T-cell (primary cell): ENCODE measurements around the gene CCSER1. TPM values are rescaled to one million over a fixed set of nuclear protein-coding genes. Genes with fewer than 3 reads are reported as not detected.

Experiments
- ATAC-seq, 4 experiments: fragments of 200-7000 bp in 3 of 4; fragments of 150-1000 bp in 1 of 4; cut with Tn5 transposase; replicated peaks in 1 of 4; 1 replicate in 3 of 4; 2 replicates in 1 of 4; pipeline ENCODE4 v1.10.0; 2021; ENCODE audit warnings: moderate library complexity in 3 of 4, mild to moderate bottlenecking in 2 of 4, moderate number of reproducible peaks in 1 of 4
- CTCF ChIA-PET, 2 donors: fragments of 300-600 bp; sonication (Branson Sonifier 250); formaldehyde crosslinking; loops; one replicate each; lab custom pipeline; 2022; ENCODE audit warnings: antibody characterized with exemption in 2 of 2; lab: Charles Lee
- POLR2A ChIA-PET, 2 donors: fragments of 300-600 bp; sonication (Branson Sonifier 250); formaldehyde crosslinking; loops; one replicate each; lab custom pipeline; 2022; ENCODE audit warnings: antibody characterized with exemption in 2 of 2; lab: Charles Lee
- DNase-seq, 35 experiments: peaks; one replicate each; pipeline versions ENCODE4 v3.0.0 to v3.0.0-alpha.2; 2013 to 2023
- H3K27ac ChIP-seq: one replicate; pipeline ENCODE4 v1.5.1; 2013; ENCODE audit warnings: low read length
- H3K27me3 ChIP-seq, 2 experiments: replicated peaks in 1 of 2; 1 replicate in 1 of 2; 2 replicates in 1 of 2; pipeline versions ENCODE4 v1.6.1 to v1.7.0; 2013; ENCODE audit warnings: low read length in 1 of 2, mixed read lengths in 1 of 2; ENCODE audit not compliant: control insufficient read depth in 2 of 2, insufficient read depth in 2 of 2; ENCODE audit errors: extremely low read depth in 1 of 2
- H3K36me3 ChIP-seq, 2 donors: 1 replicate in 1 of 2; 2 replicates in 1 of 2; pipeline versions ENCODE4 v1.6.1 to v1.7.0; 2013; ENCODE audit warnings: low read length in 1 of 2; ENCODE audit not compliant: control insufficient read depth in 2 of 2, insufficient read depth in 1 of 2; ENCODE audit errors: extremely low read depth in 1 of 2
- H3K4me1 ChIP-seq, 2 experiments: 1 replicate in 1 of 2; 2 replicates in 1 of 2; pipeline versions ENCODE4 v1.6.1 to v1.7.0; 2013; ENCODE audit warnings: low read length in 2 of 2, mixed read lengths in 1 of 2; ENCODE audit not compliant: insufficient read depth in 2 of 2, control insufficient read depth in 1 of 2; ENCODE audit errors: extremely low read depth in 1 of 2
- H3K4me3 ChIP-seq, 2 donors: 1 replicate in 1 of 2; 2 replicates in 1 of 2; pipeline versions ENCODE4 v1.5.1 to v1.7.0; 2013; ENCODE audit warnings: mild to moderate bottlenecking in 2 of 2, low read length in 1 of 2, moderate library complexity in 1 of 2; ENCODE audit not compliant: control insufficient read depth in 1 of 2; ENCODE audit errors: extremely low read depth in 1 of 2
- H3K9me3 ChIP-seq: 2 replicates; pipeline ENCODE4 v1.7.0; 2013
- H3K27ac Mint-ChIP-seq, 2 donors: one replicate each; pipeline ENCODE4 v1.8.0; 2020 to 2021; ENCODE audit warnings: mild to moderate bottlenecking in 2 of 2, mixed read lengths in 2 of 2
- H3K27me3 Mint-ChIP-seq, 2 donors: one replicate each; pipeline ENCODE4 v1.8.0; 2021 to 2022; ENCODE audit warnings: mixed read lengths in 2 of 2
- H3K36me3 Mint-ChIP-seq: one replicate; pipeline ENCODE4 v1.8.0; 2021; ENCODE audit warnings: mixed read lengths
- H3K4me1 Mint-ChIP-seq, 3 donors: one replicate each; pipeline ENCODE4 v1.8.0; 2020 to 2022; ENCODE audit warnings: mixed read lengths in 3 of 3, mild to moderate bottlenecking in 1 of 3
- H3K4me3 Mint-ChIP-seq, 3 donors: one replicate each; pipeline ENCODE4 v1.8.0; 2020 to 2022; ENCODE audit warnings: mild to moderate bottlenecking in 3 of 3, mixed read lengths in 3 of 3, moderate library complexity in 3 of 3
- H3K9me3 Mint-ChIP-seq, 3 donors: one replicate each; pipeline ENCODE4 v1.8.0; 2020 to 2022; ENCODE audit warnings: mixed read lengths in 3 of 3
- WGBS: methylation state at CpG from one replicate; pipeline ENCODE4 v1.1.5; 2013; ENCODE audit warnings: missing lambda C conversion rate; ENCODE audit not compliant: insufficient coverage; 5-methylcytosine and 5-hydroxymethylcytosine counted together
- total RNA-seq, 35 experiments: library from RNA in 6 of 35; stranded (reverse) in 6 of 35; fragments of 120-200 nt in 1 of 35; gene quantifications; one replicate each; pipeline versions ENCODE4 v1.2.1 to v1.2.4 and lab custom pipeline; 2013 to 2026

The CCSER1 gene
- total RNA-seq, 5 donors from 2014 or later (not counting 1 experiment from before 2014, with no cell fraction given): 0.35 to 1.4 (median 0.98) TPM

DNA sequence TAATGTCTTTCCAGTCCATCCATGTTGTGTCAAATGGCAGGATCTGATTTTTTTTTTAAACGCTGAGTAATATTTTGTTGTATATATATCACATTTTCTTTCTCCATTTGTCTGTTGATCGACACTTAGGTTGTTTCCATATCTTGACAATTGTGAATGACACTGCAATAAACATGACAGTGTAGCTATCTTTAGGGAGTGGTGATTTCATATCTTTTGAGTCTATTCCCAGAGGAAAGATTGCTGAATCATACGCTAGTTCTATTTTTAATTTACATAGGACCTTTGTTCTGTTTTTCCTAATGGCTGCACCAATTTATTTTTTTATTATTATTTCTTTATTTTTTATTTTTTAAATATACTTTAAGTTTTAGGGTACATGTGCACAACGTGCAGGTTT is 470.7 kb downstream of the CCSER1 start:
- Histone ChIP-seq H3K4me3 (no peak overlapping the region), H3K9me3 (no peaks in the 10 kb centered on the region), H3K27me3 (no peaks in the 10 kb centered on the region), H3K36me3 (no peaks in the 10 kb centered on the region), H3K4me1 (no peaks in the 10 kb centered on the region), H3K27ac (no peak overlapping the region)
- WGBS: no CpG with 5 or more reads among the region's 4 CpGs
- Mint-ChIP-seq H3K36me3 (no peaks in the 10 kb centered on the region), H3K27ac (no peak overlapping the region), H3K9me3 (peaks cover 0 to 4% (median 4%) of the 10 kb centered on the region in 3 donors), H3K4me1 (no peaks in the 10 kb centered on the region), H3K27me3 (no peaks in the 10 kb centered on the region), H3K4me3 (no peak overlapping the region)
- CTCF ChIA-PET: no interaction called here
- ATAC-seq (no peak), DNase-seq (no peak)
- POLR2A ChIA-PET: no interaction called here

DNA sequence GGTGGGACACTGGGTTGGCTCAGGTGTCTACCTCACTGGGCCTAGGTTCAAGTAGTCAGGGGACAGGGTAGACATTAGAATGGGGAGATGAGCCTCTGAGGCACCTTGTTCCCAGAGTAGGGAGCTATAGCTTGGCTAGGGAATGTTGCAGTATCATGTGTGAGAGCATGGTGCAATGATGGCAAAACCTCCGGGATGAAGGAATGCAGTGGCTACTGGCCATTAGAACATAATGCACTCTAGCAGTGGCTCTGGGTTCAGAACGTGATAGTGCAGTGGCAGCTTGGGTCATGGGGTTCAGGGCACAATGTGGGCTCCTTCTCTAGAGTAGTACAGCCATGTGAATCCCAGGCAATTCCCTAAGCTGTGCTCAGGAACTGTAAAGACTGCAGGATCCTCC is 471.5 kb downstream of the CCSER1 start:
- no peak for ATAC-seq
- Histone ChIP-seq H3K4me3 (no peak overlapping the region), H3K27me3 (no peaks in the 10 kb centered on the region), H3K4me1 (no peaks in the 10 kb centered on the region), H3K27ac (no peak overlapping the region), H3K9me3 (no peaks in the 10 kb centered on the region), H3K36me3 (no peaks in the 10 kb centered on the region)
- H3K4me3 Mint-ChIP-seq: no peak overlapping the region
- ChIA-PET POLR2A (no interaction called here), CTCF (no interaction called here)
- H3K36me3 Mint-ChIP-seq: no peaks in the 10 kb centered on the region
- whole genome bisulfite sequencing: 79% methylated on average over 2 of the region's 2 CpGs
- peaks cover 3 to 4% (median 4%) of the 10 kb centered on the region in 3 donors for H3K9me3 Mint-ChIP-seq
- no peak overlapping the region for H3K27ac Mint-ChIP-seq
- no peak for DNase-seq
- H3K4me1 Mint-ChIP-seq: no peaks in the 10 kb centered on the region
- no peaks in the 10 kb centered on the region for H3K27me3 Mint-ChIP-seq

DNA sequence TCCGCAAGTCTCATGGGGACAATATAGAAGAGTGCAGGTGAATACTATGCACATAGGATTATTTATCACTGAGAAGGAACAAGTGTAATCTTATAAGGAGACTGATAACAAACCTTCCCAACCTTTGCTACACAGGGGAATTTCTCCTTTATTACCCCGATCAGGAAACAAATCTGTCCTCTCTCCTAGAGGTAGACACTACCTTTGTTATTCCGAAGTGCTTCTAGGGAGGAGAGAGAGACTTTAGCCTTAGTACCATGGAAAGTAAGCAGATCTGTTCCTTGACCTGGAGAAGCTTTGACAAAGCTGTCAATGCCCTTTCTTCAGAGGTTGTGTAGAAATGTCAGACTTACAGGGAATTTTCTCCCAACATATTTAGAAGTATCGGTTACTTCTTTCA is 475.5 kb downstream of the CCSER1 start:
- Histone ChIP-seq H3K27me3 (no peaks in the 10 kb centered on the region), H3K4me3 (no peak overlapping the region), H3K36me3 (no peaks in the 10 kb centered on the region), H3K4me1 (no peaks in the 10 kb centered on the region), H3K9me3 (no peaks in the 10 kb centered on the region), H3K27ac (no peak overlapping the region)
- Mint-ChIP-seq H3K36me3 (no peaks in the 10 kb centered on the region), H3K4me1 (no peaks in the 10 kb centered on the region), H3K27me3 (no peaks in the 10 kb centered on the region), H3K9me3 (peaks cover 4 to 6% (median 4%) of the 10 kb centered on the region in 3 donors), H3K4me3 (no peak overlapping the region), H3K27ac (no peak overlapping the region)
- DNase-seq: no peak
- CTCF ChIA-PET: no interaction called here
- no CpG with 5 or more reads among the region's 4 CpGs for WGBS
- POLR2A ChIA-PET: no interaction called here
- no peak for ATAC-seq

GRCh38 chr4:90603540-90603939 is 476.3 kb downstream of the CCSER1 start:
- Mint-ChIP-seq H3K4me3 (no peak overlapping the region), H3K9me3 (peaks cover 3 to 4% (median 4%) of the 10 kb centered on the region in 3 donors), H3K4me1 (no peaks in the 10 kb centered on the region), H3K36me3 (no peaks in the 10 kb centered on the region), H3K27ac (no peak overlapping the region), H3K27me3 (no peaks in the 10 kb centered on the region)
- Histone ChIP-seq H3K4me1 (no peaks in the 10 kb centered on the region), H3K27ac (no peak overlapping the region), H3K27me3 (no peaks in the 10 kb centered on the region), H3K4me3 (no peak overlapping the region), H3K9me3 (no peaks in the 10 kb centered on the region), H3K36me3 (no peaks in the 10 kb centered on the region)
- no peak for ATAC-seq
- DNase-seq: no peak
- no CpG with 5 or more reads among the region's 2 CpGs for WGBS
- ChIA-PET CTCF (no interaction called here), POLR2A (no interaction called here)

DNA sequence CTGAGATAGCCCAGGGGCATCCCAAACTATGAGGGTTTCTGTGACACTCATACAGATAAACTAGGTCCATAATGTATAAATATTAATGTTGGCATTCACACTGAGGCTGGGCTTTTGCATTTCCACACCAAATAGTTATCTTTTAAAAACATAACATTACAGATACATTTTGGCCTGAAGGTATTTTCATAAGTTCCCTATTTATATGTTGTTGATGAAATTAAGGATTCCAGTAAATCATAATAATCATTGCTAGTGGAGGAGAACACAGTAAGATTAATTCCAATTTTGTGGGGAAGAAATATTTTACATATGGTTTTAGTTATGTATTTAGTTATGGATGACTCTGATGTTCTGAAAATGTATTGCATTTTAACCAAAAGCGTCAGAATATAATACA is 479.6 kb downstream of the CCSER1 start:
- H3K36me3 ChIP-seq: no peaks in the 10 kb centered on the region
- no peaks in the 10 kb centered on the region for H3K9me3 ChIP-seq
- Mint-ChIP-seq H3K4me3 (no peak overlapping the region), H3K27ac (no peak overlapping the region), H3K36me3 (no peaks in the 10 kb centered on the region), H3K27me3 (no peaks in the 10 kb centered on the region), H3K4me1 (no peaks in the 10 kb centered on the region), H3K9me3 (peaks cover 2 to 4% (median 4%) of the 10 kb centered on the region in 3 donors)
- ChIA-PET POLR2A (no interaction called here), CTCF (no interaction called here)
- ATAC-seq: no peak
- no peak for DNase-seq
- H3K4me1 ChIP-seq: no peaks in the 10 kb centered on the region
- WGBS: no CpG with 5 or more reads among the region's 1 CpG
- H3K4me3 ChIP-seq: no peak overlapping the region
- no peaks in the 10 kb centered on the region for H3K27me3 ChIP-seq
- H3K27ac ChIP-seq: no peak overlapping the region

GRCh38 chr4:90614371-90614770 is 487.2 kb downstream of the CCSER1 start:
- Histone ChIP-seq H3K36me3 (no peaks in the 10 kb centered on the region), H3K27ac (no peak overlapping the region), H3K27me3 (no peaks in the 10 kb centered on the region), H3K9me3 (no peaks in the 10 kb centered on the region), H3K4me3 (no peak overlapping the region), H3K4me1 (no peaks in the 10 kb centered on the region)
- no peak for DNase-seq
- no peaks in the 10 kb centered on the region for H3K36me3 Mint-ChIP-seq
- peaks cover 0 to 17% (median 6%) of the 10 kb centered on the region in 3 donors for H3K9me3 Mint-ChIP-seq
- CTCF ChIA-PET: no interaction called here
- no peaks in the 10 kb centered on the region for H3K4me1 Mint-ChIP-seq
- POLR2A ChIA-PET: no interaction called here
- WGBS: 71% methylated on average over 1 of the region's 2 CpGs
- no peaks in the 10 kb centered on the region for H3K27me3 Mint-ChIP-seq
- no peak for ATAC-seq
- no peak overlapping the region for H3K27ac Mint-ChIP-seq
- no peak overlapping the region for H3K4me3 Mint-ChIP-seq

DNA sequence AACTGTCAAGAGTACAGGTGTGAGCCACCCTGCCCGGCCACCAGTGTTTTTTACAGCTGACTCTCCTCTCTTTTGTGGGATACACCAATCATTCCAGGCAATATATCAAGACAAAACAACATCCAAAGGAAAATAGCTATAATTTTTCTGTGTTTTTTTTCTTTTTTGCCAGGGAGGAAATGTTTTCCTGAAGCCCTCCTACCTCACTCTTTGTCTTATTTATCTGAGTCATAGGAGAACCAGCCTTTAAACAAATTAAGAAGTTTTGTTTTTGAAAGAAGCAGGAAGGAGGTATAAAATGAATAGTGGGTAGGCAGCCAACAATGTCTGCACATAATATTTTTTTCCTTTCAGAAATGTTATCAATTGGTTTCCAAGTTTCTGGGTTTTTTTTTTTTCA is 493.9 kb downstream of the CCSER1 start:
- H3K4me1 ChIP-seq: no peaks in the 10 kb centered on the region
- no CpG with 5 or more reads among the region's 1 CpG for WGBS

More for the DNA sequence above, 493.9 kb downstream of the CCSER1 start:
- no peaks in the 10 kb centered on the region for H3K36me3 Mint-ChIP-seq
- Histone ChIP-seq H3K36me3 (no peaks in the 10 kb centered on the region), H3K27me3 (no peaks in the 10 kb centered on the region), H3K27ac (no peak overlapping the region), H3K9me3 (no peaks in the 10 kb centered on the region), H3K4me3 (no peak overlapping the region)
- no peak overlapping the region for H3K4me3 Mint-ChIP-seq
- H3K27ac Mint-ChIP-seq: no peak overlapping the region
- ChIA-PET CTCF (no interaction called here), POLR2A (no interaction called here)
- ATAC-seq: no peak
- H3K9me3 Mint-ChIP-seq: peaks cover 0 to 5% (median 4%) of the 10 kb centered on the region in 3 donors
- no peaks in the 10 kb centered on the region for H3K4me1 Mint-ChIP-seq
- no peaks in the 10 kb centered on the region for H3K27me3 Mint-ChIP-seq
- no peak for DNase-seq
